Stimulated activated CD4-positive, alpha-beta T cell treated with anti-CD3 and anti-CD28 coated beads, Interleukin-12 subunit alpha, Interleukin-12 subunit beta, amount 100 ng/mL, for 4 hours (primary cell): ENCODE results near the gene TMEM132D.

Experiments used
- DNase-seq: peaks from one replicate; pipeline ENCODE4 v3.0.0-alpha.2; 2020

Gene TMEM132D

GRCh38 chr12:129401572-129401971 lies 502.3 kb downstream of the TMEM132D start:
- DNase-seq: no peak

DNA sequence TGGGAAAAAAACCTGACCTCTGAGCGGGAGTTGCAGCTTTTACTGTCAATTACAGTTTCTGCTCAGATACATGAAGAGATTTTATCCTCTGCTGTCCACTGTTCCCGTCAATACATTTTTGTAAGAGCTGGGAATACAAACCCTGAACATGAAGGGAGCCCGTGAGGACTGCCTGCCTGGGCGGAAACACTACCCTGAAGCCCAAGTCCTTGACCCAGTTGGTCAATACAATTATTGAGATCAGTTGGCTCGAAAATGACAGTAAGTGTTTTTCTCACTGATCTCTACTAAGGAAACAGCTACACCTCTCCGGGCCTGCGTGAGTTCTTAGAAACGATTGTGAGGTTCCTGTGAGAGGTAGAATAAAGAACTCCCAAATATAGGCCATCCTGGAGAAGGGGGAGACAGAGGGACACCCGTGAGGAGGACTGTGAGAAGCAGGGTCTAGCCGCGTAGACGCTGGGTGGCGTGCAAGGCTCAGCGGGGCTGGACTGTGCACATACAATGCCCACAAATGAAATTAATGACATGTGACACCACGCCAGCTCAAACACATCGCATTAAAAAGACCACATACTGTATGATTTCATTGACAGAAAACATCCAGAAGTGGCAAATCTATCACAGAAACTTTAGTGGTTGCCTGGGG lies 509.5 kb downstream of the TMEM132D start:
- DNase-seq: no peak

DNA sequence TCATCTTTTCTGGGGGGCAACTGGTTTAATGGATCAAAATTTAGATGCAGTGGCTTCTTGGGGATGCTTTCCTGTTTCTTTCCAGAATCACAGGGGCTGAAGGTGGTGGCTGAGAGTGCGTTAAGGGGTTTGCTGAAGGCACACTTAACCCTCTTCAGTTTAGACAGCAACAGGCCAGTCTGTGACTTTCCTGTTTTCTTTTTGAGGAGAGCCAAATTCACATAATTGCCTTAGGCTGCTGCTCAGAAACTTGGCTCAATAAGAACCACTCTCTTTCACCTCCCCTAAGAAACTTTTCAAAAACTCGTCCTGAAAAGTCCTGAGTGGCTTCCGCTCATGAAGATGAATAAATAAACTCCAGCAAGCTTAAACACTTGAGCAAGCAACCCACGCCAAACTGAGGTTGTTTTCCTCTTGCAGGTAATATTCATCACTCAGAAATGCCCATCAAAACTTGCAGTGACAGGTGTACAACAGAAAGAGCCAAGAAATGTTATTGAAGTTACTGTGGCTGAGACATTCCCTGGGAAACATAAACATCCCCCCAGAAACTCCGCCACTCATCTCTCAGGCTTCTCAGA lies 510.4 kb downstream of the TMEM132D start:
- no peak for DNase-seq

DNA sequence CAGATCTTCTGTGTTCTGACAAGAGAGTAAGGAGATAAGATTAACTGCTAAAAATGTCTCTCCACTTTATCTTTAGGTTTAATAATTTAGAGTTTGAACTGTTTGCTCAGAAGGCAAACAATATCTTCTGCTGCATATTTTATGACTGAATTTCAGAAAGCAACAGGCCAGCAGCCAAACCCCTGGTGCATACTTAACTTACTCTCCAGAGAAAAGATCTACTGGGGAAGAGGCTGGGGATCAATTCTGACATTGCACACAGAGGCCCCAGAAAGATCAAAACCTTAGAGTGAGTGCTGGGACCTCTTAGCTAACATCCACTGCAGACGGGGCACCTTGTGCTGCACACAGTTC lies 518.2 kb downstream of the TMEM132D start:
- no peak for DNase-seq

DNA sequence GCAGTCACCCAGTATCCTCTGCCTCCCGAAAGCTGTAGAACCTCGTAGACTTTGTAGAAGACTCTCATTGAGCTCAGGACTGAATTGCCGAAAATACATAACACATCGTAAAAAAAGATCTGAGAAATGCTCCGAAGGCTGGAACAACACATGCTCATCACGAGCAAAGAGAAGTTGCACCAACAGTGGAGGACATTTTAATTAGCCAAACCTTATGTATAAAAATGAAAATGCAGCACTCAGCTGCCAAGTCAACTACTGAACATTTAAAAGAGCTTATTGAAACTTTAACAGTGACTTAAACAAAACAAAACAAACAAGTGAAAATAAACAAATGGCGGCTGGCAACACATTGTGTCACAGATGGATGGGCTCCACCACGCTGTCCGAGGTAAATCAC lies 519.9 kb downstream of the TMEM132D start:
- no peak for DNase-seq

DNA sequence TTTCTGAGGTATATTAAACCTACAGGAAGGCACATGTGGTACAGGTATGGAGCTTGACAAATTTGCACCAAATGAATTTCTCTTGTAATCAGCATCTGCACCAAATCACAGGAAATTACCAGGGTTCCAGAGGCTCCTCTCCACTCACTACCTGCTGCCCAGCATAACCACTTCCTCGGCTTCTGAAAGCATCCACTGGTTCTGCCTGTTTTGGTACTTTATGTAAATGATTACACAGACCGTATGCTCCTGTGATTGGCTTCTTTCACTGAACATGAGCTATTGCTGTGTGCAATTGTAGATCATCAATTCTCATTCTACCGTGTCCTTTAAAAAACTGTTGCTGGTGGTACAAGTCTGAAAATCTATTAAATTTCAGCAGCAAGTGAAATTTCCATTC lies 522.1 kb downstream of the TMEM132D start:
- no peak for DNase-seq

GRCh38 chr12:129379076-129379804 lies 524.6 kb downstream of the TMEM132D start:
- DNase-seq: no peak

GRCh38 chr12:129378496-129378895 lies 525.3 kb downstream of the TMEM132D start:
- no peak for DNase-seq

DNA sequence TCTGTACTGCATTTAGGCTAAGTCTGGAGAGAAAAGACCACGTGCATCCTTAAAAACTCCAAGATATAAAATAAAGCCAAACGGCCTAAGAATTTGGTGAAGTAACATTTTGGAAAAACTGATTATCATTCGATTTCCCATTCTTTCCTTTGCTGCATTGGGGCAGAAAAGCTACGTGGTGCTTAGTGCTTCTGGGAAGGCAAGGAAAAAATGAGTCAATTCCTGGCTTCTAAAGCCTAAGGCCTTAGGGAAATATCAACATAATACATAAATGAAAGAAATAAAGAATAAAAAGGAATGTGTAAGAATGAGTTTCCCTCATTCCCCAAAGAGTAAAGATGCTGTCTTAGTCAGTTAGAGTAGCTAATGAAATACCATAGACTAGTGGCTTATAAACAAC lies 530.1 kb downstream of the TMEM132D start:
- DNase-seq: no peak

- DNase-seq: no peak
Measured at GRCh38 chr12:129372876-129373275, 530.9 kb downstream of the TMEM132D start.

DNA sequence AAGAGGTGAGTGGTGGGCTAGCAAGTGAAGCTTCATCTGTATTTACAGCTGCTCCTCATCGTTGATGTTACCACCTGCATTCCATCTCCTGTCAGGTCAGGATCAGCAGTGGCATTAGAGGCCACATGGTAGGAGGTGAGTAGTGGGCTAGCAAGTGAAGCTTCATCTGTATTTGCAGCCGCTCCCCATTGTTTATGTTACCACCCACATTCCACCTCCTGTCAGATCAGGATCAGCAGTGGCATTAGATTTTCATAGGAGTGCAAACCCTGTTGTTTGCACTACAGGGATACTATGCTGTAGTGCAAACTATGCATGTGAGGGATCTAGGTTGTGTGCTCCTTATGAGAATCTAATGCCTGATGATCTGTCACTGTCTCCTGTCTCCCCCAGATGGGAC lies 531.5 kb downstream of the TMEM132D start:
- no peak for DNase-seq

- DNase-seq: no peak
Measured at GRCh38 chr12:129371268-129371667, 532.6 kb downstream of the TMEM132D start.

GRCh38 chr12:129366656-129367055 lies 537.2 kb downstream of the TMEM132D start:
- no peak for DNase-seq

GRCh38 chr12:129363041-129363440 lies 540.8 kb downstream of the TMEM132D start:
- no peak for DNase-seq

DNA sequence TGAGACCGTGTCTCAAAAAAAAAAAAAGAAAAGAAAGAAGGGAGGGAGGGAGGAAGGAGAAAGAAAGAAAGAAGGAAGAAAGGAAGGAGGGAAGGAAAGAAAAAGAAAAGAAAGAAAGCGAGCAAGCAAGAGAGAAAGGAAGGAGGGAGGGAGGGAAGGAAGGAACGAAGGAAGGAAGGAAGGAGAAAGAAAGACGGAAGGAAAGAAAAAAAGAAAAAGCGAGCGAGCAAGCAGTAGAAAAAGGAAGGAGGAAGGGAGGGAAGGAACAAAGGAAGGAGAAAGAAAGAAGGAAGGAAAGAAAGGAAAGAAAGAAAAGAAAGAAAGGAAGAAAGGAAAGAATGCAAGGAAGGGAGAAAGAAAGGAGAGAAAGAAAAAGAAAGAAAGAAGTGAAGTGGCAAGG lies 546.6 kb downstream of the TMEM132D start:
- no peak for DNase-seq

DNA sequence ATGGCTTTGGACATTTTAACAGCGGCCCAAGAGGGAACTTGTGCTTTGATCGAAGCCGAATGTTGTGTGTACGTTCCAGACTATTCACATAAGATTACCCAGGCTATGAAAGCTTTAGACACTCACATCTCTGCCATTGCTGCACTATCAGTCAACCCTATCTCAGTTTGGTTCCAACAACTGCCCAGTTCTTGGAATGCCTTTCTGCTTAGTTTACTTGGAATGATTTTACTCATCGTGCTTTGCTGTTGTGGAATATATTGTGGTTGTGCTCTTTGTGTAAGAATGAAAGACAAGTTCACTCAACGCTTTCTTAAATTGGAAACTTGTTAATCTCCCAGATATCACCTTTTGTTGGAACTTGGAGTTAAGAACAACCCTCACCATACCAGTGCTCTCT lies 552.3 kb downstream of the TMEM132D start:
- DNase-seq: no peak

DNA sequence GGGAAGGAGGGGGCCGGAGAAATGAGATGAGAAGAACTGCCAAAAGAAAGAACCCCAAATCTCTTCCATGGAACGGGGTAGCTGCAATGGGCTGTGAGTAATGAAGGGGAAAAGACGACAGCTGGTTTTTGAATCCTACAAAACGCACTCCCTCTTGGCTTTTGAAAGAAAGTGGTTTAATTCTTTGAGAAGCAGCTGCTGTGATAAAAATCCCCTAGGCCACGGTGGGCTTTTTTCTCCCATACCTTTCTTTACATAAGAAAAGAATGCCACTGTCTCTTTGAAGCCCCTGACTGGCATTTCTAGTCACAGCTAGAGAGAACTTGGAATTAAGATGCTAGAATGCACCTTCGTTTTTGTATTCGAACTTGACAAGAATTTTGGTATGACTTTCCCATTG lies 564.5 kb downstream of the TMEM132D start:
- no peak for DNase-seq

DNA sequence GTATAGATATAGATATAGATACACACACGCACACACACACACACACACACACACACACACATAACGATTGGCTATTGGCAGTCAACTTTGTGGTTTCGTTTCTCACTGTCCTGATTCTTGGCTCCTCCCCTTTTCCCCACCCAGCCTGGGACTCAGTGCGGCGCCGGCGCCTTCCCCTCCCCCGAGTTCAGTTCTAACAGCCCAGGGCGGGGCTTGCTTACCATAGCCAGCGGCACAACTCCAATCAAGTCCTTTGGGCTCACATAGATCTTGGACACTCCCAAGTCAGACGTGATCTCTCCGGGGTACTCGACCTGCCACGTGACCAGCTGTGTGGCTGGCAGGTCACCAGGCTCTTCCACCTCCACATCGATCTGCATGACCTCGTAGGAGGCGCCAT lies 566.4 kb downstream of the TMEM132D start:
- no peak for DNase-seq

- no peak for DNase-seq
Measured at GRCh38 chr12:129335773-129336172, 568.1 kb downstream of the TMEM132D start.

DNA sequence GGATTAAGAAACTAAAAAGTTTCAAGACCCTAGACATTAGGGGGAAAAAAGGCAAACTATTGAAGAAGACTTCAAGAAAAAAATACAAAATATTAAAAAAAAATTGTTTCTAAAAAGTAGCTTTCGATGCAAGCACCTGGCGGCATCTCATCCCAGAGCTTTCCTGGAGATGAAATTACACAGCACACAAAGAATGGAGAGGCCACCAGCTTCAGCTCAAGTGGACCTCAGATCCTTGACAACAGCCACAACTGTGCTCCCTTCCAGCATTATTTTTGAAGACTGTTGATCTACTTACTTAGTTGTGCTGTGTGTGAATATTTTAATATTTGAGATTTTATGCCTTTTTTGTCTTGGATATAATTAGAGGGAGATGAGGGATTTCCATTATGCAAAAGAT lies 571.5 kb downstream of the TMEM132D start:
- no peak for DNase-seq

GRCh38 chr12:129331356-129332085 lies 572.3 kb downstream of the TMEM132D start:
- DNase-seq: no peak

GRCh38 chr12:129328235-129328634 lies 575.6 kb downstream of the TMEM132D start:
- no peak for DNase-seq

- DNase-seq: no peak
Measured at GRCh38 chr12:129325566-129325965, 578.3 kb downstream of the TMEM132D start.

- DNase-seq: no peak
Measured at GRCh38 chr12:129312048-129312447, 591.8 kb downstream of the TMEM132D start.
